ENCODE data around the gene GLRX5. TPM values are rescaled to one million over a fixed set of nuclear protein-coding genes. Genes with fewer than 3 reads are reported as not detected.

Gene GLRX5
- total RNA-seq, 4 donors from 2014 or later, result 28.0 to 83.2 (median 74.0) TPM

- DNase-seq (peak; percentile 82 to 93), ATAC-seq (peak; percentile 95 to 98)
- peaks cover 32 to 33% of the 10 kb centered on the region in 2 donors for H3K4me1 ChIP-seq
- H3K27ac ChIP-seq, result peak overlapping the region; percentile 72 to 88 (median 78)
- in situ Hi-C loops (cut with MboI; ENCODE audit: low sequenced_read_pairs in 4 of 4), result no loop called here
- H3K9me3 ChIP-seq, result no peaks in the 10 kb centered on the region
- intact Hi-C loops (cut with DNase I; ENCODE audit: low total_unique reads), result loop anchor here (2.0 kb wide), 1 partner anchor 18 kb away; no protein-coding TSS in a partner anchor
- no peaks in the 10 kb centered on the region for H3K27me3 ChIP-seq
- H3K4me3 ChIP-seq, result no peak overlapping the region
- no peaks in the 10 kb centered on the region for H3K36me3 ChIP-seq
- TF ChIP-seq POLR2A (IDR thresholded peaks at IDR 0.05) (no peak), CTCF (IDR thresholded peaks at IDR 0.05 in 4 of 5, conservative IDR thresholded peaks at IDR 0.05 in 1 of 5) (no peak)
These were observed 46.3 kb upstream of the GLRX5 start for GRCh38 chr14:95488376-95489213.

GRCh38 chr14:95489214-95490137 is 45.4 kb upstream of the GLRX5 start:
- TF ChIP-seq POLR2A (IDR thresholded peaks at IDR 0.05) (no peak), CTCF (IDR thresholded peaks at IDR 0.05 in 4 of 5, conservative IDR thresholded peaks at IDR 0.05 in 1 of 5) (no peak)
- DNase-seq, result no peak
- ATAC-seq, result peak; percentile 21 to 40
- Histone ChIP-seq H3K4me3 (no peak overlapping the region), H3K9me3 (no peaks in the 10 kb centered on the region), H3K27ac (peak overlapping the region; percentile 72 to 88 (median 78)), H3K4me1 (peaks cover 27 to 31% of the 10 kb centered on the region in 2 donors), H3K36me3 (no peaks in the 10 kb centered on the region), H3K27me3 (no peaks in the 10 kb centered on the region)
- in situ Hi-C loops (cut with MboI; ENCODE audit: low sequenced_read_pairs in 4 of 4), result no loop called here
- intact Hi-C loops (cut with DNase I; ENCODE audit: low total_unique reads), result loop anchor here (2.0 kb wide), 1 partner anchor 17 kb away; no protein-coding TSS in a partner anchor

GRCh38 chr14:95490138-95490509 is 44.7 kb upstream of the GLRX5 start:
- no peak for DNase-seq
- Histone ChIP-seq H3K9me3 (no peaks in the 10 kb centered on the region), H3K27ac (peak overlapping the region; percentile 72 to 88 (median 78)), H3K4me1 (peaks cover 27 to 31% of the 10 kb centered on the region in 2 donors), H3K36me3 (no peaks in the 10 kb centered on the region), H3K27me3 (no peaks in the 10 kb centered on the region), H3K4me3 (no peak overlapping the region)
- TF ChIP-seq CTCF (IDR thresholded peaks at IDR 0.05 in 4 of 5, conservative IDR thresholded peaks at IDR 0.05 in 1 of 5), result no peak
- TF ChIP-seq POLR2A (IDR thresholded peaks at IDR 0.05), result no peak
- ATAC-seq, result no peak
- intact Hi-C loops (cut with DNase I; ENCODE audit: low total_unique reads), result no loop called here
- in situ Hi-C loops (cut with MboI; ENCODE audit: low sequenced_read_pairs in 4 of 4), result no loop called here

GRCh38 chr14:95490727-95491451 is 44.0 kb upstream of the GLRX5 start:
- Histone ChIP-seq H3K27ac (peak overlapping the region in 3 of 4 donors; percentile 49 to 88 (median 81)), H3K9me3 (no peaks in the 10 kb centered on the region), H3K36me3 (no peaks in the 10 kb centered on the region), H3K4me3 (no peak overlapping the region), H3K27me3 (no peaks in the 10 kb centered on the region), H3K4me1 (peaks cover 27 to 31% of the 10 kb centered on the region in 2 donors)
- peak in 1 of 2 donors; percentile 31 for ATAC-seq
- in situ Hi-C loops (cut with MboI; ENCODE audit: low sequenced_read_pairs in 4 of 4) (no loop called here), intact Hi-C loops (cut with DNase I; ENCODE audit: low total_unique reads) (no loop called here)
- peak in 1 of 2 donors; percentile 30 for DNase-seq
- TF ChIP-seq CTCF (IDR thresholded peaks at IDR 0.05 in 4 of 5, conservative IDR thresholded peaks at IDR 0.05 in 1 of 5) (no peak), POLR2A (IDR thresholded peaks at IDR 0.05) (no peak)

All from gastrocnemius medialis (tissue), 4 donors.